SJSA1 (cell line): ENCODE data around the gene FABP7. TPM values are rescaled to one million over a fixed set of nuclear protein-coding genes. Genes with fewer than 3 reads are reported as not detected.

Source experiments
- DNase-seq, 2 experiments: peaks; one replicate each; pipeline ENCODE4 v3.0.0-alpha.2; 2015 to 2020; ENCODE audit warnings: low spot score in 2 of 2, low read depth in 1 of 2
- H3K27ac ChIP-seq: fragments of 250-450 bp; sonication (Bioruptor Pico); 2 replicates; pipeline ENCODE4 v1.5.1; 2020; ENCODE audit warnings: mild to moderate bottlenecking, moderate library complexity
- H3K27me3 ChIP-seq: fragments of 250-450 bp; sonication (Bioruptor Pico); replicated peaks from 2 replicates; pipeline ENCODE4 v1.5.1; 2020; ENCODE audit warnings: mild to moderate bottlenecking, moderate library complexity
- H3K36me3 ChIP-seq: fragments of 250-450 bp; sonication (Bioruptor Pico); 2 replicates; pipeline ENCODE4 v1.5.1; 2020; ENCODE audit warnings: mild to moderate bottlenecking
- H3K4me1 ChIP-seq: fragments of 250-450 bp; sonication (Bioruptor Pico); replicated peaks from 2 replicates; pipeline ENCODE4 v1.6.1; 2021; ENCODE audit warnings: mild to moderate bottlenecking
- H3K4me3 ChIP-seq: fragments of 250-450 bp; sonication (Bioruptor Pico); 2 replicates; pipeline ENCODE4 v1.5.1; 2020; ENCODE audit warnings: mild to moderate bottlenecking
- H3K9me3 ChIP-seq: fragments of 250-450 bp; sonication (Bioruptor Pico); replicated peaks from 2 replicates; pipeline ENCODE4 v1.5.1; 2020; ENCODE audit warnings: mild to moderate bottlenecking
- total RNA-seq: library from RNA; depleted of rRNA; stranded (reverse); fragments of >200 nt; shearing (Covaris generic); gene quantifications from 2 replicates; pipeline ENCODE4 v1.2.3, GENCODE V29; 2014

FABP7 gene
- total RNA-seq, 1 experiment from 2014 or later, result not detected

GRCh38 chr6:122791310-122791679 lies 11.8 kb downstream of the FABP7 start:
- Histone ChIP-seq H3K4me3 (no peak overlapping the region), H3K4me1 (peaks cover 9% of the 10 kb centered on the region), H3K9me3 (no peaks in the 10 kb centered on the region), H3K27me3 (peaks cover 16% of the 10 kb centered on the region), H3K27ac (no peak overlapping the region), H3K36me3 (no peaks in the 10 kb centered on the region)
- no peak for DNase-seq

GRCh38 chr6:122792766-122793165 lies 13.2 kb downstream of the FABP7 start:
- H3K4me3 ChIP-seq, result no peak overlapping the region
- H3K27ac ChIP-seq, result no peak overlapping the region
- peaks cover 14% of the 10 kb centered on the region for H3K4me1 ChIP-seq
- H3K27me3 ChIP-seq, result peaks cover 13% of the 10 kb centered on the region
- H3K36me3 ChIP-seq, result no peaks in the 10 kb centered on the region
- DNase-seq, result no peak
- no peaks in the 10 kb centered on the region for H3K9me3 ChIP-seq

GRCh38 chr6:122797537-122797936 lies 18.0 kb downstream of the FABP7 start:
- DNase-seq, result no peak
- Histone ChIP-seq H3K27me3 (no peaks in the 10 kb centered on the region), H3K27ac (no peak overlapping the region), H3K9me3 (no peaks in the 10 kb centered on the region), H3K4me1 (peaks cover 44% of the 10 kb centered on the region), H3K4me3 (no peak overlapping the region), H3K36me3 (no peaks in the 10 kb centered on the region)

GRCh38 chr6:122798099-122798641 lies 18.7 kb downstream of the FABP7 start:
- no peaks in the 10 kb centered on the region for H3K27me3 ChIP-seq
- DNase-seq, result peak; percentile 68 to 79
- H3K9me3 ChIP-seq, result no peaks in the 10 kb centered on the region
- peaks cover 45% of the 10 kb centered on the region for H3K4me1 ChIP-seq
- no peaks in the 10 kb centered on the region for H3K36me3 ChIP-seq
- no peak overlapping the region for H3K4me3 ChIP-seq
- H3K27ac ChIP-seq, result no peak overlapping the region

GRCh38 chr6:122799140-122799745 lies 19.7 kb downstream of the FABP7 start:
- Histone ChIP-seq H3K4me1 (peaks cover 54% of the 10 kb centered on the region), H3K4me3 (no peak overlapping the region), H3K9me3 (no peaks in the 10 kb centered on the region), H3K36me3 (no peaks in the 10 kb centered on the region), H3K27ac (no peak overlapping the region), H3K27me3 (no peaks in the 10 kb centered on the region)
- no peak for DNase-seq

GRCh38 chr6:122799916-122800686 lies 20.6 kb downstream of the FABP7 start:
- Histone ChIP-seq H3K4me1 (peaks cover 54% of the 10 kb centered on the region), H3K9me3 (no peaks in the 10 kb centered on the region), H3K27me3 (no peaks in the 10 kb centered on the region), H3K27ac (no peak overlapping the region), H3K36me3 (no peaks in the 10 kb centered on the region), H3K4me3 (no peak overlapping the region)
- DNase-seq, result peak; percentile 50 to 57

- DNase-seq, result no peak
- Histone ChIP-seq H3K9me3 (no peaks in the 10 kb centered on the region), H3K27me3 (no peaks in the 10 kb centered on the region), H3K36me3 (no peaks in the 10 kb centered on the region), H3K27ac (no peak overlapping the region), H3K4me3 (no peak overlapping the region), H3K4me1 (peaks cover 54% of the 10 kb centered on the region)
Observed at GRCh38 chr6:122800906-122801305, 21.4 kb downstream of the FABP7 start.

- no peak for DNase-seq
- H3K27ac ChIP-seq, result no peak overlapping the region
Observed at GRCh38 chr6:122801397-122801796, 21.9 kb downstream of the FABP7 start.

GRCh38 chr6:122803171-122803661 lies 23.7 kb downstream of the FABP7 start:
- peaks cover 44% of the 10 kb centered on the region for H3K4me1 ChIP-seq
- H3K27ac ChIP-seq, result no peak overlapping the region
- no peak overlapping the region for H3K4me3 ChIP-seq
- no peaks in the 10 kb centered on the region for H3K27me3 ChIP-seq
- peak in 1 of 2 experiments; percentile 57 for DNase-seq
- H3K9me3 ChIP-seq, result no peaks in the 10 kb centered on the region
- no peaks in the 10 kb centered on the region for H3K36me3 ChIP-seq

More at GRCh38 chr6:122801397-122801796, 21.9 kb downstream of the FABP7 start:
- no peak overlapping the region for H3K4me3 ChIP-seq
- H3K36me3 ChIP-seq, result no peaks in the 10 kb centered on the region
- peaks cover 54% of the 10 kb centered on the region for H3K4me1 ChIP-seq
- H3K27me3 ChIP-seq, result no peaks in the 10 kb centered on the region
- H3K9me3 ChIP-seq, result no peaks in the 10 kb centered on the region

- DNase-seq, result no peak
- Histone ChIP-seq H3K27me3 (no peaks in the 10 kb centered on the region), H3K9me3 (no peaks in the 10 kb centered on the region), H3K4me1 (peaks cover 28% of the 10 kb centered on the region), H3K27ac (no peak overlapping the region), H3K36me3 (no peaks in the 10 kb centered on the region), H3K4me3 (no peak overlapping the region)
Observed at GRCh38 chr6:122804962-122805485, 25.5 kb downstream of the FABP7 start.

- H3K4me3 ChIP-seq, result no peak overlapping the region
- peaks cover 15% of the 10 kb centered on the region for H3K4me1 ChIP-seq
- H3K36me3 ChIP-seq, result no peaks in the 10 kb centered on the region
- DNase-seq, result no peak
- H3K9me3 ChIP-seq, result no peaks in the 10 kb centered on the region
- H3K27ac ChIP-seq, result no peak overlapping the region
- H3K27me3 ChIP-seq, result no peaks in the 10 kb centered on the region
Observed at GRCh38 chr6:122806291-122806690, 26.8 kb downstream of the FABP7 start.

GRCh38 chr6:122808121-122808885 lies 28.8 kb downstream of the FABP7 start:
- H3K27ac ChIP-seq, result no peak overlapping the region
- DNase-seq, result no peak
- H3K36me3 ChIP-seq, result no peaks in the 10 kb centered on the region
- peaks cover 7% of the 10 kb centered on the region for H3K4me1 ChIP-seq
- H3K27me3 ChIP-seq, result no peaks in the 10 kb centered on the region
- H3K4me3 ChIP-seq, result no peak overlapping the region
- H3K9me3 ChIP-seq, result no peaks in the 10 kb centered on the region

- Histone ChIP-seq H3K4me1 (peaks cover under 1% of the 10 kb centered on the region), H3K27ac (no peak overlapping the region), H3K27me3 (no peaks in the 10 kb centered on the region), H3K4me3 (no peak overlapping the region), H3K36me3 (no peaks in the 10 kb centered on the region), H3K9me3 (no peaks in the 10 kb centered on the region)
- DNase-seq, result no peak
Observed at GRCh38 chr6:122809001-122809400, 29.5 kb downstream of the FABP7 start.
